Activated T-helper 1 cell treated with anti-CD3 and anti-CD28 coated beads, Interleukin-12 subunit alpha, Interleukin-12 subunit beta, Interleukin-2, Interleukin-4 antibody, amounts not matched to agents 30 ng/mL and 10 ng/mL and 1 ng/mL, durations not matched to agents 14 hours and 24 hours and 36 hours (primary cell): Measurements from ENCODE around the gene CTNNB1. TPM values are rescaled to one million over a fixed set of nuclear protein-coding genes. Genes with fewer than 3 reads are reported as not detected.

Experiments used
- DNase-seq: peaks from one replicate; pipeline ENCODE4 v3.0.0; 2021; ENCODE audit warnings: low spot score
- H3K27ac Mint-ChIP-seq: one replicate; pipeline ENCODE4 v1.8.0; 2021; ENCODE audit warnings: mild to moderate bottlenecking, mixed read lengths
- H3K27me3 Mint-ChIP-seq: one replicate; pipeline ENCODE4 v1.8.0; 2022; ENCODE audit warnings: mild to moderate bottlenecking, moderate library complexity, mixed read lengths; ENCODE audit not compliant: insufficient read depth
- H3K36me3 Mint-ChIP-seq: one replicate; pipeline ENCODE4 v1.8.0; 2021; ENCODE audit warnings: low read depth, mixed read lengths
- H3K4me1 Mint-ChIP-seq: one replicate; pipeline ENCODE4 v1.8.0; 2021; ENCODE audit warnings: low read depth, mixed read lengths
- H3K4me3 Mint-ChIP-seq: one replicate; pipeline ENCODE4 v1.8.0; 2021; ENCODE audit warnings: mild to moderate bottlenecking, moderate library complexity, mixed read lengths
- H3K9me3 Mint-ChIP-seq: one replicate; pipeline ENCODE4 v1.8.0; 2021; ENCODE audit warnings: mixed read lengths
- intact Hi-C: fragments of 100-400 bp; cut with micrococcal nuclease; formaldehyde crosslinking; loops from one replicate; pipeline ENCODE4 v1.15.1; 2024
- total RNA-seq: library from RNA; stranded (reverse); gene quantifications from 2 replicates; pipeline ENCODE4 v1.2.3, GENCODE V29; 2022

CTNNB1 gene
- total RNA-seq, 1 donor from 2014 or later: 137 TPM

DNA sequence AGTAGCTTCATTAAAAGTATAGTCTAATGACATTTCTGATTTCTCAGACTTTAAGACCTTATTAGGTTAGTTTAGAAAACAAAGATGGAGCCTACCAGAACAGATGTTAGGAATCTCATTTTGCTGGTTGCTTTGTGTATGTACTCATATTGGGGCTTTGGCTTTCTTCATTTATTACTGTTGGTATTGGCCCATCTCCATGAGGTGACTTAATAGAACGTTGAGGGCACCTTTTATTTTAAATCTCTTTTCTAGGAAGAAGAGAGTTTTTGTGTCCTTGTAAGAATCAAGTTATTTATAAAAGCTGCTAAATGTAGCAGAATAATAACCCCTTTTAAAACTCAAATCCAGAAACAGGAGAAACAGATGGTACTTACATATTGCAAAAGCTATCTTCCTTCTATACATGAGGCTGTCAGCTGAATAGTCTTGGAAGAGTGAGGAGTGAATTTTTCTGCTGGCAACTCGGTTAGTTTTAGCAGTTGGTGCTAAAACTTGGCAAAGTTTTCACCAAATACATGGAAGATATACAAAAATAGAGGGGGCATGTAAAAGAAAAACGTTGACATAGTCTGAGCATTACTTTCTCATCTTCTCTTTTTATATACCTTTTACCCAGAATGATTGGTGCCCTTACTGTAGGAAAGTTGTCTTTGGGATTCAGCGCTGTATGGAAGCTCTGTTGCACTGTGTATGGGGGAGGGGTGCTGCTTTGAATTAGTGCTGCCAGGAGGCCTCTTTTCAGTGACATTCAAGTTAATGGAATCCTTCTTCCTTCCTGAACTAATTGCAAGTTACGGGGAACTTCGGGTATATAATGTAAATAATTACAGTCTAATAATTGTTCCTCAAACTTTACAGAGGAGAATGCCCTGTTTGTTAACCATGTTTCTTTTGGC is 35.8 kb downstream of the CTNNB1 start:
- intact Hi-C loops: loop anchor here (5.0 to 10.0 kb wide), 2 partner anchors 33 to 650 kb away; no protein-coding TSS in a partner anchor
- no peak for DNase-seq
- Mint-ChIP-seq H3K27ac (no peak overlapping the region), H3K27me3 (no peaks in the 10 kb centered on the region), H3K36me3 (peaks cover 71% of the 10 kb centered on the region), H3K4me1 (peaks cover 7% of the 10 kb centered on the region), H3K9me3 (no peaks in the 10 kb centered on the region), H3K4me3 (no peak overlapping the region)

DNA sequence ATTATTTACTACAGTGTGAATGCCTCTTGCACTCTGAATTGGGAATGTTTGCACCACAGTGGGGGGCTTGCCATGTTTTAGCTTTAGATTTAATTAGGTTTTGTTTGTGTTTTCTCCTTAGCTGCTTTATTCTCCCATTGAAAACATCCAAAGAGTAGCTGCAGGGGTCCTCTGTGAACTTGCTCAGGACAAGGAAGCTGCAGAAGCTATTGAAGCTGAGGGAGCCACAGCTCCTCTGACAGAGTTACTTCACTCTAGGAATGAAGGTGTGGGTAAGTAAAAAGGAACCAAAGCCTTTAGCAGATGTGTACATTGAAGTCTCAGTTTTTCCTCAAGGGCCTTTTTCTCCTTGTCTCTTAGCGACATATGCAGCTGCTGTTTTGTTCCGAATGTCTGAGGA is 36.9 kb downstream of the CTNNB1 start:
- intact Hi-C loops: loop anchor here (5.0 to 10.0 kb wide), 2 partner anchors 34 to 651 kb away; no protein-coding TSS in a partner anchor
- Mint-ChIP-seq H3K9me3 (no peaks in the 10 kb centered on the region), H3K36me3 (peaks cover 68% of the 10 kb centered on the region), H3K4me3 (no peak overlapping the region), H3K27ac (no peak overlapping the region), H3K27me3 (no peaks in the 10 kb centered on the region), H3K4me1 (no peaks in the 10 kb centered on the region)
- no peak for DNase-seq

DNA sequence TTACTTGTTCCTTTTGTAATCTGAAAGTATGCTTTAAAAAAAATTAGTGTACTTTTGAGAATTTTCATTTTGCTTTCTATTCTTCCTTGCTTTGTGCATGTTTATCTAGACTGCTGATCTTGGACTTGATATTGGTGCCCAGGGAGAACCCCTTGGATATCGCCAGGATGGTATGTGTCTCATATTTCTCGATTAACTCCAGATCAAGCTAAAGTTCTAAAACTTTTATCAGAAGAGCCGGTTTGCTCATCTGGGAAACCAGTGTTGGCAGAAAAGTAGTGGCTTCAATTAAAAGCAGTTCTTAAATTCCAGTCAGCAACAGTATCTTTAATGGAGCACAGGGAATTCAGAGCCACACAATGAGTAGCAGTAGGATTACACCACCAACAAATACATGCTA is 38.6 kb downstream of the CTNNB1 start:
- H3K36me3 Mint-ChIP-seq: peaks cover 66% of the 10 kb centered on the region
- H3K4me3 Mint-ChIP-seq: no peak overlapping the region
- no peak for DNase-seq
- H3K4me1 Mint-ChIP-seq: no peaks in the 10 kb centered on the region
- H3K27ac Mint-ChIP-seq: no peak overlapping the region
- intact Hi-C loops: loop anchor here (5.0 to 10.0 kb wide), 2 partner anchors 36 to 653 kb away; no protein-coding TSS in a partner anchor
- no peaks in the 10 kb centered on the region for H3K27me3 Mint-ChIP-seq
- H3K9me3 Mint-ChIP-seq: no peaks in the 10 kb centered on the region

DNA sequence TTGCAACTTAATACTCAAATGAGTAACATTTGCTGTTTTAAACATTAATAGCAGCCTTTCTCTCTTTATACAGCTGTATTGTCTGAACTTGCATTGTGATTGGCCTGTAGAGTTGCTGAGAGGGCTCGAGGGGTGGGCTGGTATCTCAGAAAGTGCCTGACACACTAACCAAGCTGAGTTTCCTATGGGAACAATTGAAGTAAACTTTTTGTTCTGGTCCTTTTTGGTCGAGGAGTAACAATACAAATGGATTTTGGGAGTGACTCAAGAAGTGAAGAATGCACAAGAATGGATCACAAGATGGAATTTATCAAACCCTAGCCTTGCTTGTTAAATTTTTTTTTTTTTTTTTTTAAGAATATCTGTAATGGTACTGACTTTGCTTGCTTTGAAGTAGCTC is 40.3 kb downstream of the CTNNB1 start:
- Mint-ChIP-seq H3K9me3 (no peaks in the 10 kb centered on the region), H3K36me3 (peaks cover 54% of the 10 kb centered on the region), H3K27me3 (no peaks in the 10 kb centered on the region), H3K27ac (no peak overlapping the region), H3K4me3 (no peak overlapping the region), H3K4me1 (no peaks in the 10 kb centered on the region)
- no peak for DNase-seq
- intact Hi-C loops: loop anchor here (1.0 to 10.0 kb wide), 3 partner anchors 37 to 655 kb away; no protein-coding TSS in a partner anchor

DNA sequence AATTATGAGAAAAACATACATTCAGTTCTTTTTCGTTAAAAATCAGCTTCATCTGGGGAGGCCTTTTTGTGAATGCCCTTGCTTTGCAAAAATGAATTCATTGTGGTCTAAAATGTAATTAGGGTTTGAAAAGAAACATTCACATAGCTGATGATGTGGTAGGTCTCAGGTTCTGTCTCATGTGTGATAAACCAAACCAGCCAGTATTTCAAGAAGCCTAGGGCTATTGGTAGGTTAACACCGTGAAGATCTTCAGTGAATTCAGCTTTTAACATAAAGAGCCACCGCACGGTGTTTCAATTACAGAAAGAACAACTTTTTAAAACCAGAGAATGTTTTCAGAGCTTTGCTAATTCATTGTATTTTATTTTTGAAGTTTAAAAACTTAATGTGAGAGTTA is 41.9 kb downstream of the CTNNB1 start:
- Mint-ChIP-seq H3K27ac (no peak overlapping the region), H3K4me1 (no peaks in the 10 kb centered on the region)

DNA sequence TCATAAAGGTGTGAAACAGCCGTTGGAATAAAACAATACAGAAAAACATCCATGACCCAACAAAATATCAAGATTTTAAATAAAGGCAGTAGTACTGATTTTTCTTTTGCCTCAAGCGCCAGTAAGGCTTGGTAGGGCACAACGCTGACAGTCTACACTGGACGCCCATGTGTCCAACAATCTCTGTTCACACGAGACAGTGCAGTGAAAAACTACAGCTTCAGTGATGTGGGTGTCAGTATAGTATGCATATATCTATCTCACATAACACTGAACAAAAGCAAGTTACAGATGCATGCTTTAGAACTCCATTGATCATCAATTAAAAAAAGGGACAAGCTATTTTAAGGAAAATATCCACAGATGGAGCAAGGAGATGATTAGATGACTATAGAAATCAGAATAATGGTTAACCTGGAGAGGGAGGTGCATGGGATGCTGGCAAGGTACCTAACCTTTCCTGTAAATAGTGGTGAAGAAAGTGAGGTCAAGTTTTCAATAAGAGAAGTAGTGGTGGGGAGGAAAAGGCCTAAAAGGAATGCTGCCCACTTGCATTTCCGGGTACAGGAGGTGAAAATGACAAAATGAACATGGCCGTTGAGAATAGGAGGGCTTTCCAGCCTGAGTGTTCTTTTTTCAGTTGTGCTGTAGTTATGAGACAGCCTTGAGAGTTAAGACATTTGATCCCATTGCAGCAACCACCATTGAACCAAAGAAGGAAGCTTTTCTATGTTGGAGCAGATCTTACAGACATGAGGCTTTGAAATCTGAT is 42.7 kb downstream of the CTNNB1 start:
- no peak overlapping the region for H3K4me3 Mint-ChIP-seq
- H3K4me1 Mint-ChIP-seq: no peaks in the 10 kb centered on the region
- H3K27me3 Mint-ChIP-seq: no peaks in the 10 kb centered on the region
- intact Hi-C loops: no loop called here
- H3K36me3 Mint-ChIP-seq: peaks cover 34% of the 10 kb centered on the region
- DNase-seq: no peak
- H3K27ac Mint-ChIP-seq: no peak overlapping the region
- no peaks in the 10 kb centered on the region for H3K9me3 Mint-ChIP-seq

More for the DNA sequence above, 41.9 kb downstream of the CTNNB1 start:
- intact Hi-C loops: no loop called here
- Mint-ChIP-seq H3K27me3 (no peaks in the 10 kb centered on the region), H3K36me3 (peaks cover 39% of the 10 kb centered on the region), H3K9me3 (no peaks in the 10 kb centered on the region), H3K4me3 (no peak overlapping the region)
- no peak for DNase-seq

DNA sequence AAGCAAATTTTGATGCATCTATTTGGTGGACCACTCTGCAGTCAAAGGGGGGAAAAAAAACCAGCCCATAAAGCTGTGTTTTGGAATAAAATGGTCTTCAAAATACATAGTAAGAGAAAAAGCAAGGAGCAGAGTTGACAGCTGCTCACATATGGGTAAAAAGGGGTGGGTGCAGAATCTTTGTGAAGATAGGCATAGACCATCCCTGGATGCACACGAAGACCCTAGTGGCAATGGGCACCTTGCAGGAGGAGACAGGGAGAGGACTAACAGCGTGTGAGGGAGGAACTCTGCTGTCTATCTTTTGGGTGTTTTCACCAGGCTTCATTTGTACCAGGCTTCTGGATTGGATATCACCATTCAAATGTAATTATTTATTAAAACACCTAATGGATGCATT is 43.9 kb downstream of the CTNNB1 start:
- no peak overlapping the region for H3K4me3 Mint-ChIP-seq
- peaks cover 23% of the 10 kb centered on the region for H3K36me3 Mint-ChIP-seq
- no peaks in the 10 kb centered on the region for H3K27me3 Mint-ChIP-seq
- no peak overlapping the region for H3K27ac Mint-ChIP-seq
- no peaks in the 10 kb centered on the region for H3K9me3 Mint-ChIP-seq
- H3K4me1 Mint-ChIP-seq: no peaks in the 10 kb centered on the region
- intact Hi-C loops: no loop called here
- no peak for DNase-seq

DNA sequence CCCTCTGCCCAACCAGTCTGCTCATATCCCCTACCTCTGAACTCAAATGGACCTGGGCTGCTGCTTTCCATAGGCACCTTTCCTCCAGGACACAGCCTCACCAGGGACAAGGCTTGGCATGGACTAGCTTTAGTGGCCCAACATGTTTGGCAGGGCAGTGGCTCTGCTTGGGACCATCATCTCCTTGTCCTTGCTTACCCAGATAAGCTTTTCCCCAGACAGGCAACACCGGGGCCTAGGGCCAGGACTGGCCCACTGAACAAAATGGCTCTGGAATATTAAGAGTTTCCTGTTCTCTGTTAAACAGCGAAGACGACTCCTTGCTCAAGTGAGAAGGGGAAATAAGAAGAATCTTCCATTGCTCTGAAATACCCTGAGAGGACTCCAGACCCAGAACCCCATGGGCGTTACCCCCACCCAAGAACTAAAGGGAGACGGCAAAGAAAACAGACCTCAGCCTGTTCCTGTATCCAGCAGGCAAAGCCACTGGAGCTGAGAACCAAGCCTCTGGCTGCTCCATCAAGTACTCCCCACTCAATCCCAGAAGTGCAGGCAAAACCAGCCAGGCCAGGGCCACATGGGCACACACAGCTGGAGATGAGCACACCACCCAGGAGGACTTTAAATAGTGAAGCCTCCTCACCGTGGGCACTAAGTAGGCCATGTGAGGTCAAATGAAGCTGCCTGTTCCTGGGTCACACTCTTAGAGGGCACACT is 45.5 kb downstream of the CTNNB1 start:
- Mint-ChIP-seq H3K36me3 (peaks cover 10% of the 10 kb centered on the region), H3K27me3 (no peaks in the 10 kb centered on the region), H3K27ac (no peak overlapping the region)

DNA sequence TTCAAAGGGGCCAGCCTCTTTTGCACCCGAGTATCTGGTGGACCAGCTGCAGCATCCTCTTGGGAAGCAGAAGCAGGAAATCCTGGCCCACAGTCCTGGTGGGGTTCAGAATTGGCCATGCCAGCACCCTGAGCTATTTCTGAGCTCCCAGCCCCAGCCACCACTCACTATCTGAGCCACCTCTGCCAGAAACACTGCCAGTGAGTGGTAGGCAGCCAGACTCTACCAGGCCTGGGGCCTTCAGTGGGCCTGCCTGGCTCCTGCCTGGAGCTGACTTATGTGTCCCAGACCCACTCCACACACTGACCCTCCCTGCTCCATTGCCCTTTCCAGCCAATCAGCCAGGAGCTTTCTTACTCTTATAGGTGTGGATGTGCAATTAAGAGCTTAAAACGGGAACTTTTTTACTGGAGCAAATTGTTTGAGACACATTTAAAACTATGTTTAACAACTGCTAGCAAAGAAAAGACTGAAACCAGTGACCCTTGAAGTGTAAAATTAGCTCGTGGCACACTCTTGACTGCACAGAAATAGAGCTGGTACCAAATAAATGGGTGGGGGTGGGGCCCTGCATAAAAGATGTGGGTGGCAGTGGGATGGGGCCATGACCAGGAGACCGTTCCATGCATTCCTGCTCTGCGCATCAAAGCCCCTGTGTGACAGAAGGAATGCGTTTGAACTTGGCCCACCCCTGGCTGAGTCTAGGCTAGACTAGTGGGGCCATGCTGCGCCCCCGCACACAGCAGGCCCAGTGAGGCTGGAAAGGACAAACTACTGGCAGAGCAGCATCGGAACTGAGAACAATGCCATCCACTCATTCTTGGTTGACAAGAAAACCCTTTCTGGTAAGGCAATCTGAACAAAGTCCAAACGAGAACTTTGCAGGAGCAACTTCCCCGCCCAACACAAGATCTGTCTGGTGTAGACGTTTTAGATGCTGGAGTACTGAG is 48.0 kb downstream of the CTNNB1 start:
- H3K27ac Mint-ChIP-seq: no peak overlapping the region
- H3K9me3 Mint-ChIP-seq: no peaks in the 10 kb centered on the region
- intact Hi-C loops: no loop called here
- no peaks in the 10 kb centered on the region for H3K27me3 Mint-ChIP-seq
- no peak overlapping the region for H3K4me3 Mint-ChIP-seq
- H3K36me3 Mint-ChIP-seq: no peaks in the 10 kb centered on the region
- no peaks in the 10 kb centered on the region for H3K4me1 Mint-ChIP-seq
- no peak for DNase-seq

More for the DNA sequence above, 45.5 kb downstream of the CTNNB1 start:
- no peak for DNase-seq
- no peak overlapping the region for H3K4me3 Mint-ChIP-seq
- H3K4me1 Mint-ChIP-seq: no peaks in the 10 kb centered on the region
- intact Hi-C loops: no loop called here
- no peaks in the 10 kb centered on the region for H3K9me3 Mint-ChIP-seq

DNA sequence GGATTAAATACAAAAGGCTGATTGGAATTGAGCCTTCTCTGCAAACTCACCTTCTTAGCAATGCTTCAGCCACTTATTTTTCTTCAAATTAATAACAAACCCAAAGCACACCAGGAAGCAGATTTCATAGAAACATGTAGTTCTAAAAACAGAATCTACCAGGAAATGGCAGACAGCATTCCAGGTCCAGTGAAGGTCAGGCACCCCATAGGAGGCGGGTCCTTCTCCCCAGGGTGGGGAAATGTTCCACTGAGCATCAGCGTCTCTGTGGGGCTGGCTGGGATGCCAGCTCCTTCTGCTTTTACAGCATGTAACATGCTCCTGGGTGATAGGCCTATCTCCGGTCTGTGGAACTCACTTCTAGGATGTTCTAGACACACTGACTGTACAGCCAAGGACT is 49.2 kb downstream of the CTNNB1 start:
- Mint-ChIP-seq H3K27me3 (no peaks in the 10 kb centered on the region), H3K4me1 (no peaks in the 10 kb centered on the region), H3K4me3 (no peak overlapping the region), H3K27ac (no peak overlapping the region), H3K9me3 (no peaks in the 10 kb centered on the region), H3K36me3 (no peaks in the 10 kb centered on the region)
- no peak for DNase-seq
- intact Hi-C loops: no loop called here

DNA sequence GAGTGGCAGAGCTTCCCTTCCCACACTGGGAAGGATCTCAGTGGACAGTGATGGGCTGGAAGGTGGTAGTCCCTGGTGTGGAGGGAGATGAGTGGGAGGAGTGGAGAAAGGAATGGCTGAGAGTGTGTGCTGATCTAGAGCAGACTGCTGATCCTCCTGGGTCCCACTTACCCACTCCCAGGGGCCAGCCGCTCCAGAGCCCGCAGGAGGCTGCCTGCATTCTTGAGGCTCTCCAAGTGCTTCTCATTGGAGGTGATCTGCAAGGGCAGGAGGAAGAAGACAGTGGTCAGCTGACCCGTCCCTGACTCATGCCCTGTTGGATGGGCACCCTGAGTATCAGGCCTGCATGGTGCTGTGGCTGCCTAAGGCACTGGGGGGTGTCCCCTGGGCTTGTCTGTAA is 50.0 kb downstream of the CTNNB1 start:
- DNase-seq: no peak
- no peak overlapping the region for H3K4me3 Mint-ChIP-seq
- H3K27ac Mint-ChIP-seq: no peak overlapping the region
- no peaks in the 10 kb centered on the region for H3K9me3 Mint-ChIP-seq
- no peaks in the 10 kb centered on the region for H3K4me1 Mint-ChIP-seq
- intact Hi-C loops: no loop called here
- no peaks in the 10 kb centered on the region for H3K36me3 Mint-ChIP-seq
- H3K27me3 Mint-ChIP-seq: no peaks in the 10 kb centered on the region

DNA sequence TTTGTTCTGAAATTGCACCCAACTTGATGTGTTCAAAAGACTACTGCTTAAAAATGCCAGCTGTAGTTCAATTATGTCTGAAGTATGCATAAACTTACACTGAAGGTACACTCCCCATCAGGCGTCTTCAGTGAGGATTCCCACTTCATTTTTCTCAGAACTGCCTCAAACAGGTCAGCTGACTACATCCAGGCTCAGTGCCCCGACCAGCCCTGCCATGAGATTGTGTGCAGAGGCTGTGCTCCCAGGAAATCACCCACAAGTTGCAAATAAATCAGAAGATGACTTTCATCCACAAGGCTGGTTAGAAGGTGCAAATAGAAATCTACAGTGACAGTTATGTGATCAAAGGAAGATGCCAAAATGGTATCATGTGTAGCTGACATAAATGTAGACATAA is 51.5 kb downstream of the CTNNB1 start:
- no peak overlapping the region for H3K27ac Mint-ChIP-seq
- no peak for DNase-seq
- no peaks in the 10 kb centered on the region for H3K27me3 Mint-ChIP-seq
- H3K4me1 Mint-ChIP-seq: no peaks in the 10 kb centered on the region
- intact Hi-C loops: no loop called here
- H3K4me3 Mint-ChIP-seq: no peak overlapping the region
- no peaks in the 10 kb centered on the region for H3K9me3 Mint-ChIP-seq
- H3K36me3 Mint-ChIP-seq: no peaks in the 10 kb centered on the region
